ENCODE results near the gene TECR.
A peak's percentile ranks its signal among the peaks of the same experiment; 100 is the strongest.
"Not testable (repeated sequence)": the region's sequence is repeated elsewhere in the genome, so short reads cannot be mapped to it uniquely, and the experiment has no call there.

Gene TECR

GRCh38 chr19:14529254-14530004 is at the start of gene TECR:
TSS of gene TECR (plus strand) at chr19:14529594. CDS start at chr19:14529697, 103 bp downstream.
- peak; percentile 100 for DNase-seq (ENCODE audit: low read depth in 2 of 2, low spot score in 1 of 2)

- DNase-seq (ENCODE audit: low read depth in 2 of 2, low spot score in 1 of 2): peak; percentile 38 to 39
Measured at GRCh38 chr19:14479975-14480699, 49.3 kb upstream of the TECR start.

- DNase-seq (ENCODE audit: low read depth in 2 of 2, low spot score in 1 of 2): no peak
Measured at GRCh38 chr19:14480700-14481079, 48.7 kb upstream of the TECR start.

GRCh38 chr19:14482172-14482941 is 47.0 kb upstream of the TECR start:
- no peak for DNase-seq (ENCODE audit: low read depth in 2 of 2, low spot score in 1 of 2)

- no peak for DNase-seq (ENCODE audit: low read depth in 2 of 2, low spot score in 1 of 2)
Measured at GRCh38 chr19:14487370-14488125, 41.8 kb upstream of the TECR start.

GRCh38 chr19:14492756-14493337 is 36.5 kb upstream of the TECR start:
- DNase-seq (ENCODE audit: low read depth in 2 of 2, low spot score in 1 of 2): no peak

GRCh38 chr19:14494411-14494810 is 35.0 kb upstream of the TECR start:
- DNase-seq (ENCODE audit: low read depth in 2 of 2, low spot score in 1 of 2): no peak

GRCh38 chr19:14494910-14495671 is 34.3 kb upstream of the TECR start:
- no peak for DNase-seq (ENCODE audit: low read depth in 2 of 2, low spot score in 1 of 2)

- no peak for DNase-seq (ENCODE audit: low read depth in 2 of 2, low spot score in 1 of 2)
Measured at GRCh38 chr19:14495672-14496028, 33.7 kb upstream of the TECR start.

- DNase-seq (ENCODE audit: low read depth in 2 of 2, low spot score in 1 of 2): peak; percentile 50 to 59
Measured at GRCh38 chr19:14496029-14496833, 33.2 kb upstream of the TECR start, which contains the start of gene GIPC1. TSS of gene GIPC1 (minus strand) at chr19:14496127. CDS start at chr19:14482976, 13,151 bp downstream.

GRCh38 chr19:14496834-14497227 is 32.6 kb upstream of the TECR start:
- DNase-seq (ENCODE audit: low read depth in 2 of 2, low spot score in 1 of 2): no peak

- DNase-seq (ENCODE audit: low read depth in 2 of 2, low spot score in 1 of 2): no peak
Measured at GRCh38 chr19:14497228-14497921, 32.0 kb upstream of the TECR start.

- DNase-seq (ENCODE audit: low read depth in 2 of 2, low spot score in 1 of 2): no peak
Measured at GRCh38 chr19:14502334-14503092, 26.9 kb upstream of the TECR start.

GRCh38 chr19:14503285-14503684 is 26.1 kb upstream of the TECR start:
- DNase-seq (ENCODE audit: low read depth in 2 of 2, low spot score in 1 of 2): no peak

GRCh38 chr19:14504575-14504974 is 24.8 kb upstream of the TECR start:
- DNase-seq (ENCODE audit: low read depth in 2 of 2, low spot score in 1 of 2): not testable (repeated sequence)

- peak; percentile 43 to 52 for DNase-seq (ENCODE audit: low read depth in 2 of 2, low spot score in 1 of 2)
Measured at GRCh38 chr19:14505488-14506239, 23.7 kb upstream of the TECR start.
